Left lung (tissue), 10 donors: Measurements from ENCODE around the gene HPSE2. TPM values are rescaled to one million over a fixed set of nuclear protein-coding genes. Genes with fewer than 3 reads are reported as not detected.

Experiments
- ATAC-seq: fragments of 200-7000 bp; cut with Tn5 transposase; one replicate; pipeline ENCODE4 v1.9.1; 2020; ENCODE audit warnings: moderate library complexity
- DNase-seq, 4 donors: peaks; one replicate each; pipeline ENCODE4 v3.0.0-alpha.2; 2013 to 2020
- H3K27ac ChIP-seq, 2 donors: fragments of 200-600 bp; sonication (generic) in 1 of 2; one replicate each; pipeline versions ENCODE4 v1.5.0 to v1.8.0; 2020 to 2021
- H3K27me3 ChIP-seq, 2 donors: fragments of 200-600 bp; sonication (generic) in 1 of 2; one replicate each; pipeline versions ENCODE4 v1.5.0 to v1.8.0; 2020 to 2021
- H3K36me3 ChIP-seq, 2 donors: fragments of 200-600 bp; sonication (generic) in 1 of 2; one replicate each; pipeline versions ENCODE4 v1.5.0 to v1.8.0; 2020 to 2021
- H3K4me1 ChIP-seq, 2 donors: fragments of 200-600 bp; one replicate each; pipeline ENCODE4 v1.8.0; 2021
- H3K4me3 ChIP-seq, 2 donors: fragments of 200-600 bp; sonication (generic) in 1 of 2; one replicate each; pipeline versions ENCODE4 v1.5.0 to v1.8.0; 2020 to 2021; ENCODE audit warnings: mild to moderate bottlenecking in 1 of 2
- H3K9me3 ChIP-seq, 2 donors: fragments of 200-600 bp; sonication (generic) in 1 of 2; one replicate each; pipeline versions ENCODE4 v1.5.0 to v1.8.0; 2020 to 2021
- intact Hi-C, 2 donors: fragments of 100-400 bp; cut with DNase I; formaldehyde crosslinking; loops; one replicate each; pipeline versions ENCODE4 v1.11.2 to v1.14.2; 2022
- polyA plus RNA-seq, 6 donors: library from polyadenylated mRNA; unstranded; fragments of 120-200 nt; gene quantifications; one replicate each; pipeline ENCODE4 v1.2.1, GENCODE V29; 2013; ENCODE audit not compliant: insufficient read length in 6 of 6
- total RNA-seq, 2 donors: library from RNA; stranded (reverse); fragmentation: NEBNext Ultra II Directional; extraction: Animal tissue kit (Norgen Biotek cat#: 25700); gene quantifications; one replicate each; pipeline ENCODE4 v1.2.1, GENCODE V29; 2021
- TF ChIP-seq, protein P1 (sequence below), 2 donors: fragments of 200-600 bp; sonication (generic) in 1 of 2; IDR thresholded peaks; one replicate each; pipeline versions ENCODE4 v1.5.0 to v1.8.0; 2021; ENCODE audit warnings: antibody characterized with exemption in 2 of 2
- donor health status: DM: no; HTN: yes; CAD: no.
- donor health status: DM: no; HTN: no; CAD: no.

Gene HPSE2
- total and polyA plus RNA-seq, 8 donors, result 0.50 to 20.4 (median 12.1) TPM

DNA sequence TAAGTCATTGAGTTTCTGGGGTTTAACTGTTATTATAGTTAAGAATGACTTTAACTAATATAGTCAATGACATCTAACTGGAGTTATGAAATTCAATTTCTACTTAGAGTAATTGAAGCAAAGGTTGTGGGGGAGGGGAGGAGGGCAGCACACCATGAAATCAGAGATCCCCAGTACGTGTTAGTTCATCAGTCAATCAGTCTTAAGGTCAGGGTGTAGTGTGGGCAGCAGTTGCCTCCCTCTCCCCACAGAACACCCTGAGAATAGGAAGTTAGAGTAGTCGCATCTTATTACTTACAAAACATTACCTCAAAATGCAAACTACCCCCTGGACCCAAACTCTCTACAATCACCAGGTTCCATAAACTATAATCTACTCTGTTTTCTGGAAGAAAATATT lies 781.9 kb downstream of the HPSE2 start:
- no peak for ATAC-seq
- Histone ChIP-seq H3K27ac (no peak overlapping the region), H3K9me3 (no peaks in the 10 kb centered on the region), H3K4me3 (no peak overlapping the region), H3K27me3 (peaks cover 5 to 33% of the 10 kb centered on the region in 2 donors), H3K36me3 (no peaks in the 10 kb centered on the region), H3K4me1 (no peaks in the 10 kb centered on the region)
- DNase-seq, result no peak
- TF ChIP-seq, protein P1, sequence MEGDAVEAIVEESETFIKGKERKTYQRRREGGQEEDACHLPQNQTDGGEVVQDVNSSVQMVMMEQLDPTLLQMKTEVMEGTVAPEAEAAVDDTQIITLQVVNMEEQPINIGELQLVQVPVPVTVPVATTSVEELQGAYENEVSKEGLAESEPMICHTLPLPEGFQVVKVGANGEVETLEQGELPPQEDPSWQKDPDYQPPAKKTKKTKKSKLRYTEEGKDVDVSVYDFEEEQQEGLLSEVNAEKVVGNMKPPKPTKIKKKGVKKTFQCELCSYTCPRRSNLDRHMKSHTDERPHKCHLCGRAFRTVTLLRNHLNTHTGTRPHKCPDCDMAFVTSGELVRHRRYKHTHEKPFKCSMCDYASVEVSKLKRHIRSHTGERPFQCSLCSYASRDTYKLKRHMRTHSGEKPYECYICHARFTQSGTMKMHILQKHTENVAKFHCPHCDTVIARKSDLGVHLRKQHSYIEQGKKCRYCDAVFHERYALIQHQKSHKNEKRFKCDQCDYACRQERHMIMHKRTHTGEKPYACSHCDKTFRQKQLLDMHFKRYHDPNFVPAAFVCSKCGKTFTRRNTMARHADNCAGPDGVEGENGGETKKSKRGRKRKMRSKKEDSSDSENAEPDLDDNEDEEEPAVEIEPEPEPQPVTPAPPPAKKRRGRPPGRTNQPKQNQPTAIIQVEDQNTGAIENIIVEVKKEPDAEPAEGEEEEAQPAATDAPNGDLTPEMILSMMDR (IDR thresholded peaks at IDR 0.05), result no peak
- intact Hi-C loops, result no loop called here

DNA sequence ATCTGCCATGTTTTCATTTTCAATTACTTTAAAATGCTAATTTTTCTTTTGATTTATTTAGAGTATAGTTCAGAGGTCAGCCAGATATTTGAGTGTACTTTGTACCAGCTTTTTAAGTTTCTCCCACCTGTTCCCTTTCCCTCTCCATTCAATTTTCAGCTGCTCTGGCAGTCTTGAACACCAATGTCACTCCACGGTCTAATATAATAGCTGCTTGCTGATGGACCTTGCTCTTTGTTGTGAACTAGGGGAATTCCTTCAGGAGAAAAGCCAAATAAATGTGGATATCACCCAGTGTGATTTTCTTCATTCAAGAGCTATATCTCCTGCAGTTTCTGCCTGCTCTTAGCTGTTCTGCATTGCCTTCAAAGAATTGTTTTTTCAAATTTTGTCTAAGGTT lies 785.0 kb downstream of the HPSE2 start:
- TF ChIP-seq, protein P1 (IDR thresholded peaks at IDR 0.05), result no peak

DNA sequence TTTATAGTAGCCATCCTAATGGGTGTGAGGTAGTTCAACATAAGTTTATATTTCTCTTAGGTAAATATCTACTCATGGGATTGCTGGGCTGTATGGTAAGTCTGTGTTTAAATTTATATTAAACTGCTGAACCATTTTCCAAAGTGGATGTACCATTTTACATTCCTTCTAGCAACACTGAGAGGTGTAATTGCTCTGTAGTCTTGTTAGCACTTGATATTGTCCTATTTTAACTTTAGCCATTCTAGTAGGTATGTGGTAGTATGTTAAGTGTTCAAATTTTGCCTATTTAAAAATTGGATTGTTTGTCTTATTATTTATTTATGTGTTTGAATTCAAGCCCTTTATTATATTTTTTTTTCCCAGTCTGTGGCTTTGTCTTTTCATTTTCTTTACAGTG lies 786.4 kb downstream of the HPSE2 start:
- no peak overlapping the region for H3K4me3 ChIP-seq
- no peak overlapping the region for H3K27ac ChIP-seq
- H3K4me1 ChIP-seq, result peaks cover 4 to 21% of the 10 kb centered on the region in 2 donors
- no peaks in the 10 kb centered on the region for H3K9me3 ChIP-seq
- ATAC-seq, result no peak
- peaks cover 0 to 12% of the 10 kb centered on the region in 2 donors for H3K36me3 ChIP-seq
- TF ChIP-seq, protein P1 (IDR thresholded peaks at IDR 0.05), result no peak
- intact Hi-C loops, result no loop called here
- no peak for DNase-seq
- peaks cover 5 to 8% of the 10 kb centered on the region in 2 donors for H3K27me3 ChIP-seq

More for the DNA sequence above, 785.0 kb downstream of the HPSE2 start:
- DNase-seq, result no peak
- Histone ChIP-seq H3K4me1 (peaks cover 2 to 9% of the 10 kb centered on the region in 2 donors), H3K27me3 (peaks cover 5 to 8% of the 10 kb centered on the region in 2 donors), H3K4me3 (no peak overlapping the region), H3K27ac (no peak overlapping the region), H3K9me3 (no peaks in the 10 kb centered on the region), H3K36me3 (no peaks in the 10 kb centered on the region)
- intact Hi-C loops, result no loop called here
- no peak for ATAC-seq

DNA sequence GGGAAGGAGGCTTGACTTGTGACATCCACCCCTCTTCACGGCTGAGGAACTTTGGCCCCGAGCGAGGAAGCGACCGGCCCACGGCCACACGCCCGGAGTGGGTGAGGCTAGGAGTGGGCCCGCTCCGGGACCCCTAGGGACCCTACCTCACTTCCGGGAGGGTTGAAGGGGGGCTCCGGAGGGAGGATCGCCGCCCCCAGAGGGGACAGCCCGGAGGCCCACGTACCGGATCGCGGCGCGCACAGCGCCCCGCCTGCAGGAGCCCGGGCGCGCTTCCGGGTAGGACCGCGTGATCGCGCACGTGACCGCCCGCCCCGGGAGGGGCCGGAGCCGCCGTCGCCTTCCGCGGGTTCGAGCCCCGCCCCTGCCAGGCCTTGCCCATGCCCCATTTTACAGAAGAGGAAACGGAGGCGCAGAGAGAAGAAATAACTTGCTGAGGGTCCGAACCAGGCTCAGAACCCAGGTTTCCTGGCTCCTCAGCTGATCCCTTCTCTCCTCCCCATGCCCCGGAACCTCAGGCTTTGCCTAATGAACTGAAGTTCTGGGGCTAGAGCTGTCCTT lies 788.9 kb downstream of the HPSE2 start, which contains the start of gene HPS1:
Gene HPS1 (minus strand): TSS at position 275 of the 561 bp plus-strand sequence. CDS start 3,695 bp downstream, outside the sequence.
- H3K4me3 ChIP-seq, result peak within 1 kb of the TSS; percentile 74 to 80
- peaks cover 0 to 3% of the 10 kb centered on the region in 2 donors for H3K27me3 ChIP-seq
- H3K4me1 ChIP-seq, result peaks cover 4 to 28% of the 10 kb centered on the region in 2 donors
- no peaks in the 10 kb centered on the region for H3K9me3 ChIP-seq
- DNase-seq (peak; percentile 60 to 97 (median 84)), ATAC-seq (peak; percentile 98)
- H3K27ac ChIP-seq, result peak within 1 kb of the TSS; percentile 84 to 90
- intact Hi-C loops, result no loop called here
- TF ChIP-seq, protein P1 (IDR thresholded peaks at IDR 0.05), result no peak
- H3K36me3 ChIP-seq, result peaks cover 0 to 37% of the 10 kb centered on the region in 2 donors

DNA sequence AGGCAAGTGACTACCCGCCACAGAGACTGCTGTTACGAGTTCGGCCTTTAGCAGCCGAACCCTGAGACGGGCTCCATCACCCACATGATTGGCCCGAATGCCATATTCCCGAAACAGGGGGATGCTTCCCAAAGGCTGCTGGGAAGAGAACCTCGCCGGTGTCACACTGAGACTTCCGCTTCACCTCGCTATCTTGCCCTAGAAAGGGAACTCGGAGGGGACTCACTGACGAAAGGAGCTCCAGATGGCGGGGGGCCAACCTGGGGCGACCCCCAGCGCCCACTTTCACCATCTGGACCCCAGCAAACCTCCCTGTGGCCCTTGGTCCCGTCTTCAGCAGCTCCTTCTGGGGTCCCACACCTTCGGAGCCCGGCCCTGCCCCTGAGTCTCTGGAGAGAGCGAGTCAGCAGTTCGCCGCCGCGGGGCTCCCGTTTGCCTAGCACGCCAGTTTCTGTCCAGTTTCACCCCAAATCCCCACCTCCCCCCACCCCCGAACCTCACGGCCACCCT lies 789.4 kb downstream of the HPSE2 start:
- Histone ChIP-seq H3K27ac (peak overlapping the region; percentile 84 to 90), H3K27me3 (no peaks in the 10 kb centered on the region), H3K36me3 (peaks cover 0 to 43% of the 10 kb centered on the region in 2 donors), H3K4me3 (peak overlapping the region; percentile 74 to 80), H3K4me1 (peaks cover 4 to 28% of the 10 kb centered on the region in 2 donors), H3K9me3 (no peaks in the 10 kb centered on the region)
- peak; percentile 70 for ATAC-seq
- peak; percentile 13 to 89 (median 40) for DNase-seq
- TF ChIP-seq, protein P1 (IDR thresholded peaks at IDR 0.05), result no peak
- intact Hi-C loops, result no loop called here
